Measurements from ENCODE around the gene BBS2.

Gene BBS2

GRCh38 chr16:56517206-56517605 is 2.6 kb downstream of the BBS2 start:
- no peak overlapping the region for H3K4me3 Mint-ChIP-seq

DNA sequence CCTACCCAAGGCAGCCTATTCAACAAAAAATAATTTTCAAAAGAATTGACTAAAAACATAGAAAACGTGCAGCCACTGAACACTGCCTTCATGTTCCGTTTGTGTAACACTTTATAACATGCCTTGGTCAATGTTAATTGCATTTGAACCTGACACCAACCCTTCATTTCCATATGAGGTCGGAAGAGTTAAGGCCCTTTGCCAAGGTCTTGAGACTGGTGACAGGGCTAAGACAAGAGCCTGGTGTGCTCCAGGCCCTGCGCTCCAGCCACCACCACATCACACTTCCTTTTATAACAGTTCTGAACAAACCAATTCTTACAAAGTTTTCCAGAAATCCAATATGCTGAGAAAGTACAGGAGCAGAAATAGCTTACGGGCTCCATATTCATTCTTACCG is 4.2 kb downstream of the BBS2 start:
- Mint-ChIP-seq H3K4me3 (no peak overlapping the region), H3K9me3 (no peaks in the 10 kb centered on the region), H3K27me3 (ENCODE audit: low read depth) (no peaks in the 10 kb centered on the region), H3K36me3 (ENCODE audit: low read depth) (peaks cover 33% of the 10 kb centered on the region), H3K4me1 (peaks cover 19% of the 10 kb centered on the region), H3K27ac (no peak overlapping the region)
- TF ChIP-seq, protein P1, sequence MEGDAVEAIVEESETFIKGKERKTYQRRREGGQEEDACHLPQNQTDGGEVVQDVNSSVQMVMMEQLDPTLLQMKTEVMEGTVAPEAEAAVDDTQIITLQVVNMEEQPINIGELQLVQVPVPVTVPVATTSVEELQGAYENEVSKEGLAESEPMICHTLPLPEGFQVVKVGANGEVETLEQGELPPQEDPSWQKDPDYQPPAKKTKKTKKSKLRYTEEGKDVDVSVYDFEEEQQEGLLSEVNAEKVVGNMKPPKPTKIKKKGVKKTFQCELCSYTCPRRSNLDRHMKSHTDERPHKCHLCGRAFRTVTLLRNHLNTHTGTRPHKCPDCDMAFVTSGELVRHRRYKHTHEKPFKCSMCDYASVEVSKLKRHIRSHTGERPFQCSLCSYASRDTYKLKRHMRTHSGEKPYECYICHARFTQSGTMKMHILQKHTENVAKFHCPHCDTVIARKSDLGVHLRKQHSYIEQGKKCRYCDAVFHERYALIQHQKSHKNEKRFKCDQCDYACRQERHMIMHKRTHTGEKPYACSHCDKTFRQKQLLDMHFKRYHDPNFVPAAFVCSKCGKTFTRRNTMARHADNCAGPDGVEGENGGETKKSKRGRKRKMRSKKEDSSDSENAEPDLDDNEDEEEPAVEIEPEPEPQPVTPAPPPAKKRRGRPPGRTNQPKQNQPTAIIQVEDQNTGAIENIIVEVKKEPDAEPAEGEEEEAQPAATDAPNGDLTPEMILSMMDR (IDR thresholded peaks at IDR 0.05; ENCODE audit: unreplicated experiment in 3 of 3) = no peak

More at GRCh38 chr16:56517206-56517605, 2.6 kb downstream of the BBS2 start:
- Mint-ChIP-seq H3K9me3 (no peaks in the 10 kb centered on the region), H3K4me1 (peaks cover 20% of the 10 kb centered on the region), H3K27ac (no peak overlapping the region), H3K27me3 (ENCODE audit: low read depth) (no peaks in the 10 kb centered on the region), H3K36me3 (ENCODE audit: low read depth) (peaks cover 19% of the 10 kb centered on the region)
- TF ChIP-seq, protein P1 (IDR thresholded peaks at IDR 0.05; ENCODE audit: unreplicated experiment in 3 of 3) = no peak

DNA sequence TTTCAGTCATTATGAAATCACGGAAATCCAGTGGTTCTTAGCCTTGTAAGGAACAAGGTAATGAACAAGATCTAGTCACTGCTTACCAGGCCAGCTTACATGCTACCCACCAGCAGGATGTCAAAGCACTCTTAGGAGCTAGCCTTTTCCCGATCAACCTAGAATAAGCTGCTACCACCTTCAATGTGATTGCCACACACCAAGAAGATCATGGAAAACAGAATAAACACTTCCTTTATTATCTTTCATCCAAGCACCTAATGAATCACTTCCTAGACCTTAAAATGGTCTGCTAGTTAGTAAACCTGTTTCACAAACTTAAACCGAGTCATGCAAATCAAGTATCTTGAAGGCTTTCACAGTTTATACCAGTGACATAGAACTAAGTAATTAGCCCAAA is 5.0 kb downstream of the BBS2 start:
- Mint-ChIP-seq H3K4me3 (no peak overlapping the region), H3K27ac (no peak overlapping the region), H3K9me3 (no peaks in the 10 kb centered on the region), H3K36me3 (ENCODE audit: low read depth) (peaks cover 41% of the 10 kb centered on the region), H3K27me3 (ENCODE audit: low read depth) (no peaks in the 10 kb centered on the region), H3K4me1 (peaks cover 12% of the 10 kb centered on the region)
- TF ChIP-seq, protein P1 (IDR thresholded peaks at IDR 0.05; ENCODE audit: unreplicated experiment in 3 of 3) = no peak

DNA sequence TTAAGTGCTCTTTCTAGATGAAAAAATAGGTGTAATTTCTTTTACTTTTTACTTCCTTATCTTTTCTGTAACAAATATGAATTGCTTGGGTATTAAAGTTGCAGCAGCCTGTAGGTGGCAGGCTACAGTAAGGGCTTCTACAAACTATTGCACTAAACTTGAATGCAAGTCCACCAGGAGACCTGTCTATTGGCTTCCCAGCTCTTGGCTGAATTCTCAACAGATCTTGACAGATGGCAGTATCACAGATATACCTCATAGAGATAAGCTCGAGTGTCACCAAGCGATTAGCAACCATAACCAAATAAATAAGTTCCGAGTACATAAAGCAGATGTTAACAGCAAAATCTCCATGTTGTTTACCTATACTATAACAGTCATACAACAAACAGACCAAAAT is 5.9 kb downstream of the BBS2 start:
- TF ChIP-seq, protein P1 (IDR thresholded peaks at IDR 0.05; ENCODE audit: unreplicated experiment in 3 of 3) = peak; percentile 39 to 53 (median 53)
- Mint-ChIP-seq H3K4me1 (peaks cover 12% of the 10 kb centered on the region), H3K4me3 (no peak overlapping the region), H3K9me3 (no peaks in the 10 kb centered on the region), H3K36me3 (ENCODE audit: low read depth) (peaks cover 45% of the 10 kb centered on the region), H3K27me3 (ENCODE audit: low read depth) (no peaks in the 10 kb centered on the region), H3K27ac (no peak overlapping the region)

DNA sequence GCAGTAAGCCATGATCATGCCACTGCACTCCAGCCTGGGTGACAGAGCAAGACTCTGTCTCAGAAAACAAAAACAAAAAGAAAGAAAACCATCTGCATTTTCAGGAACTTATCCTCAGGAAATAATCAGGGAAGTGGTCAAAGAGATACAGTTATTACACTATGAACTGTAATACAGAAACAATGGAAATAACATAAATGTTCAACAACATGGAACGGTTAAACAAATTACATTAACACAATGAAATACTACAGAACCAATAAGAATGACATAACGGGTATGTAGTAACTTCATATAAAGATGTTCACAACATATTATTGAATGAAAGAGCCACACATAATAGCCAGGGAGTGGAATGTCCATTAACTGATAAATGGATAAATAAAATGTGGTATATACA is 6.7 kb downstream of the BBS2 start:
- Mint-ChIP-seq H3K27me3 (ENCODE audit: low read depth) (no peaks in the 10 kb centered on the region), H3K9me3 (no peaks in the 10 kb centered on the region), H3K27ac (no peak overlapping the region), H3K4me3 (no peak overlapping the region), H3K4me1 (peaks cover 12% of the 10 kb centered on the region), H3K36me3 (ENCODE audit: low read depth) (peaks cover 53% of the 10 kb centered on the region)
- TF ChIP-seq, protein P1 (IDR thresholded peaks at IDR 0.05; ENCODE audit: unreplicated experiment in 3 of 3) = no peak

- Mint-ChIP-seq H3K4me1 (peaks cover 8% of the 10 kb centered on the region), H3K4me3 (no peak overlapping the region), H3K27ac (no peak overlapping the region), H3K36me3 (ENCODE audit: low read depth) (peaks cover 64% of the 10 kb centered on the region), H3K27me3 (ENCODE audit: low read depth) (no peaks in the 10 kb centered on the region), H3K9me3 (no peaks in the 10 kb centered on the region)
- TF ChIP-seq, protein P1 (IDR thresholded peaks at IDR 0.05; ENCODE audit: unreplicated experiment in 3 of 3) = no peak
These were observed 7.8 kb downstream of the BBS2 start for GRCh38 chr16:56512025-56512424.

Measured in nephron (organoid).